Smooth muscle cell (in vitro differentiated cells): Measurements from ENCODE around the gene NR5A2. TPM values are rescaled to one million over a fixed set of nuclear protein-coding genes. Genes with fewer than 3 reads are reported as not detected.

Experiments
- DNase-seq: peaks from one replicate; lab custom pipeline; 2025; ENCODE audit not compliant: unreplicated experiment; lab: John Stamatoyannopoulos, UW
- H2AFZ ChIP-seq: fragments of 200-600 bp; sonication (generic); 2 replicates; pipeline ENCODE4 v1.6.0; 2016; ENCODE audit warnings: antibody characterized with exemption, low read depth, mild to moderate bottlenecking
- H3F3A ChIP-seq: fragments of 200-600 bp; sonication (generic); 2 replicates; pipeline ENCODE4 v1.6.0; 2017; ENCODE audit warnings: antibody characterized with exemption, low read depth
- H3K27ac ChIP-seq: fragments of 200-600 bp; sonication (generic); 2 replicates; pipeline ENCODE4 v1.5.1; 2016; ENCODE audit warnings: low read depth, mild to moderate bottlenecking
- H3K27me3 ChIP-seq: fragments of 200-600 bp; sonication (generic); 2 replicates; pipeline ENCODE4 v1.6.1; 2016; ENCODE audit warnings: low read depth, mild to moderate bottlenecking
- H3K36me3 ChIP-seq: fragments of 200-600 bp; sonication (generic); 2 replicates; pipeline ENCODE4 v1.5.1; 2016; ENCODE audit warnings: low read depth
- H3K4me1 ChIP-seq: fragments of 200-600 bp; sonication (generic); 2 replicates; pipeline ENCODE4 v1.5.1; 2016; ENCODE audit warnings: low read depth
- H3K4me2 ChIP-seq: fragments of 200-600 bp; sonication (generic); 2 replicates; pipeline ENCODE4 v1.6.0; 2016; ENCODE audit warnings: mild to moderate bottlenecking
- H3K4me3 ChIP-seq: fragments of 200-600 bp; sonication (generic); 2 replicates; pipeline ENCODE4 v1.5.1; 2016; ENCODE audit warnings: mild to moderate bottlenecking
- H3K79me2 ChIP-seq: fragments of 200-600 bp; sonication (generic); 2 replicates; pipeline ENCODE4 v1.6.0; 2016; ENCODE audit warnings: low read depth, mild to moderate bottlenecking
- H3K9ac ChIP-seq: fragments of 200-600 bp; sonication (generic); 2 replicates; pipeline ENCODE4 v1.6.0; 2016; ENCODE audit warnings: low read depth
- H3K9me3 ChIP-seq: fragments of 200-600 bp; sonication (generic); replicated peaks from 2 replicates; pipeline ENCODE4 v1.5.1; 2016; ENCODE audit warnings: low read depth
- H4K20me1 ChIP-seq: fragments of 200-600 bp; sonication (generic); 2 replicates; pipeline ENCODE4 v1.6.0; 2016; ENCODE audit warnings: low read depth
- WGBS: methylation state at CpG from one replicate; pipeline ENCODE4 v1.1.7; 2016; ENCODE audit warnings: low lambda C conversion rate; 5-methylcytosine and 5-hydroxymethylcytosine counted together
- polyA plus RNA-seq: library from polyadenylated mRNA; unstranded; fragments of >200 nt; fragmentation: Nextera tagmentation; extraction: Ambion mirVana; gene quantifications from 2 replicates; pipeline ENCODE4 v1.2.1, GENCODE V29; 2016
- total RNA-seq: library from RNA; depleted of rRNA; stranded (reverse); fragments of >200 nt; gene quantifications from 2 replicates; pipeline ENCODE4 v1.2.3, GENCODE V29; 2014
- TF ChIP-seq, protein P1 (sequence below): fragments of 200-600 bp; sonication (generic); IDR thresholded peaks from 2 replicates; pipeline ENCODE4 v1.5.1; 2017; ENCODE audit warnings: borderline replicate concordance, mild to moderate bottlenecking, antibody characterized with exemption; ENCODE audit not compliant: insufficient read depth, poor library complexity, severe bottlenecking

Gene NR5A2
- total and polyA plus RNA-seq, 2 experiments from 2014 or later = 0.14 to 0.22 TPM

DNA sequence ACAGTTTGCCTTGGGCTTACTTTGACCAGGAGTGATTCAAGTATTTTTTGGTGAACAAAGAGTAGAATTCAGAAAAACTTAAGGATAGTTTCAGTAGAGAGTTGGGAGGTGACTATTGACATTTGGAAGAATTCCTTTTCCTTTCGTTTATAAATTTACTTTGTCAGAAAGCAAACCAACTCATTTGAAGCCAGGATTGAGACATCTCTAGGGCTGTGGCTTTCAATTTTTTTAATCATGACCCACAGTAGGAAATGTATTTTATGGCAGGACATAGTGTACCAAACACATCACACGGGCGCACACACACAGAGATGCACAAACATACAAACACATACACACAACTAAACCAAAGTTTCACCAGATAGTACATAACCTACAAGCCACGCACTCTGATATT lies 24.1 kb downstream of the NR5A2 start:
- H3K36me3 ChIP-seq = no peaks in the 10 kb centered on the region
- no peak overlapping the region for H2AFZ ChIP-seq
- DNase-seq = no peak
- no peaks in the 10 kb centered on the region for H3K4me1 ChIP-seq
- no peak overlapping the region for H3K4me3 ChIP-seq
- TF ChIP-seq, protein P1, sequence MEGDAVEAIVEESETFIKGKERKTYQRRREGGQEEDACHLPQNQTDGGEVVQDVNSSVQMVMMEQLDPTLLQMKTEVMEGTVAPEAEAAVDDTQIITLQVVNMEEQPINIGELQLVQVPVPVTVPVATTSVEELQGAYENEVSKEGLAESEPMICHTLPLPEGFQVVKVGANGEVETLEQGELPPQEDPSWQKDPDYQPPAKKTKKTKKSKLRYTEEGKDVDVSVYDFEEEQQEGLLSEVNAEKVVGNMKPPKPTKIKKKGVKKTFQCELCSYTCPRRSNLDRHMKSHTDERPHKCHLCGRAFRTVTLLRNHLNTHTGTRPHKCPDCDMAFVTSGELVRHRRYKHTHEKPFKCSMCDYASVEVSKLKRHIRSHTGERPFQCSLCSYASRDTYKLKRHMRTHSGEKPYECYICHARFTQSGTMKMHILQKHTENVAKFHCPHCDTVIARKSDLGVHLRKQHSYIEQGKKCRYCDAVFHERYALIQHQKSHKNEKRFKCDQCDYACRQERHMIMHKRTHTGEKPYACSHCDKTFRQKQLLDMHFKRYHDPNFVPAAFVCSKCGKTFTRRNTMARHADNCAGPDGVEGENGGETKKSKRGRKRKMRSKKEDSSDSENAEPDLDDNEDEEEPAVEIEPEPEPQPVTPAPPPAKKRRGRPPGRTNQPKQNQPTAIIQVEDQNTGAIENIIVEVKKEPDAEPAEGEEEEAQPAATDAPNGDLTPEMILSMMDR = no peak
- H3K27ac ChIP-seq = no peak overlapping the region
- peaks cover 7% of the 10 kb centered on the region for H3K27me3 ChIP-seq
- H3K4me2 ChIP-seq = no peak overlapping the region
- 100% methylated on average over 4 of the region's 4 CpGs for WGBS
- H3K9me3 ChIP-seq = no peaks in the 10 kb centered on the region
- H3K9ac ChIP-seq = no peak overlapping the region
- H3K79me2 ChIP-seq = no peaks in the 10 kb centered on the region
- no peaks in the 10 kb centered on the region for H4K20me1 ChIP-seq
- no peaks in the 10 kb centered on the region for H3F3A ChIP-seq

DNA sequence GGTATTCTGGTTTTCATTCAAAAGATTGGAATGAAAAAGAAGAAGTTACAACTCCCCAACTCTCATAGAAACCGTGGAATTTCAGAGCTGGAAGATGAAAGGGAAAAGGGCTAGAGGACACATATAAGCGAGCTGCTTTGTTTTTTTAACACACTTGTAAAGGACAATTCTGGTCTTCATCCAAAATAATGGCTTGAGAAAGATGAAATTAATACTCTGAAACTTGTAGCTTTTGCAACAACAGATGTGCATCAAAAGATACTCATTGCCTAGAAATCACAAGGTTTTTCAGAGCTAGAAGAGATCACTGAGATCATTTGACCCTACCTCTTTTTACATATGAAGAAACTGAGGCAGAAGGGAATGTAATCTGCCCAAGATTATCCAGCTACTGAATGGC lies 25.6 kb downstream of the NR5A2 start:
- Histone ChIP-seq H4K20me1 (no peaks in the 10 kb centered on the region), H2AFZ (no peak overlapping the region), H3K4me1 (no peaks in the 10 kb centered on the region), H3K36me3 (no peaks in the 10 kb centered on the region), H3K79me2 (no peaks in the 10 kb centered on the region), H3K4me3 (no peak overlapping the region), H3K27me3 (no peaks in the 10 kb centered on the region), H3K4me2 (no peak overlapping the region), H3K27ac (no peak overlapping the region), H3F3A (no peaks in the 10 kb centered on the region), H3K9me3 (no peaks in the 10 kb centered on the region), H3K9ac (no peak overlapping the region)
- 89% methylated on average over 2 of the region's 2 CpGs for WGBS
- TF ChIP-seq, protein P1 = no peak
- no peak for DNase-seq

DNA sequence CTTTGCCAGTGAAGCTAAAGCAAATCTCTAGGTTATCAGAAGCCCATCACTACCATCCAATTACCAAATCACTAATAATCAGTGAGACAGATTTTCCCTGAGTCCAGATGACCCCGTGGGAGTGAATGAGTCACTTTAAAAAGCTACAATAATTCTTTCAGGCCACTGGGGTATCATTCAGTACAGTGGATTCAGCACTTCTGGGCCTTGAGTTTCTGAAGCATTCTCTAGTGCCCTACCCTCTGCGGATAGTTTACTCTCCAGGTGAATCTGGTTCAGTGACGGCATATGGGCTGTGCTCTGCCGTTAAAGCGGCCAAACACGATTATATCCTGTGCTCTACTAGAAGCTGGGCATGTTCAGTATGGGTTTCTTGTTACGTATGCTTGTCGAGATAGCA lies 26.1 kb downstream of the NR5A2 start:
- Histone ChIP-seq H3K27me3 (no peaks in the 10 kb centered on the region), H3K9me3 (no peaks in the 10 kb centered on the region), H3K9ac (no peak overlapping the region), H3K79me2 (no peaks in the 10 kb centered on the region), H3K4me1 (no peaks in the 10 kb centered on the region), H3K4me2 (no peak overlapping the region), H3K36me3 (no peaks in the 10 kb centered on the region), H3F3A (no peaks in the 10 kb centered on the region), H3K27ac (no peak overlapping the region), H3K4me3 (no peak overlapping the region), H2AFZ (no peak overlapping the region), H4K20me1 (no peaks in the 10 kb centered on the region)
- DNase-seq = no peak
- TF ChIP-seq, protein P1 = no peak
- 59% methylated on average over 8 of the region's 8 CpGs for WGBS

DNA sequence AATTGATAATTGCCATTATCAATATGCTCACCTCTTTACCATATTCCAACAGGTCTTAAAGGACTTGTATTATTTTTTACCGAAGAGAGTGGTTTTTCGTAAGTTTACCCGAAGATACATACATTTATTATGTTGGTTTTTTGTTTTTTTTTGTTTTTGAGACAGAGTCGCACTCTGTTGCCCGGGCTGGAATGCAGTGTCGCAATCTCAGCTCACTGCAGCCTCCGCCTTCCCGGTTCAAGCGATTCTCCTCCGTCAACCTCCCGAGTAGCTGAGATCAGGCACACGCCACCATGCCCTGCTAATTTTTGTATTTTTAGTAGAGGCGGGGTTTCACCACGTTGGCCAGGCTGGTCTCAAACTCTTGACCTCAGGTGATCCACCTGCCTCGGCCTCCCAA lies 30.8 kb downstream of the NR5A2 start:
- no peak overlapping the region for H2AFZ ChIP-seq
- no peaks in the 10 kb centered on the region for H3F3A ChIP-seq
- H4K20me1 ChIP-seq = no peaks in the 10 kb centered on the region
- 92% methylated on average over 15 of the region's 15 CpGs for WGBS
- H3K9me3 ChIP-seq = no peaks in the 10 kb centered on the region
- no peak overlapping the region for H3K27ac ChIP-seq
- no peak overlapping the region for H3K9ac ChIP-seq
- H3K4me1 ChIP-seq = no peaks in the 10 kb centered on the region
- peaks cover 8% of the 10 kb centered on the region for H3K27me3 ChIP-seq
- H3K36me3 ChIP-seq = no peaks in the 10 kb centered on the region
- TF ChIP-seq, protein P1 = no peak
- H3K79me2 ChIP-seq = no peaks in the 10 kb centered on the region
- no peak overlapping the region for H3K4me2 ChIP-seq
- no peak overlapping the region for H3K4me3 ChIP-seq
- no peak for DNase-seq
